Epithelial cell of proximal tubule (primary cell): ENCODE results near the gene CSNK1G3. TPM values are rescaled to one million over a fixed set of nuclear protein-coding genes. Genes with fewer than 3 reads are reported as not detected.
A peak's percentile ranks its signal among the peaks of the same experiment; 100 is the strongest.

Experiments used
- DNase-seq: peaks from one replicate; pipeline ENCODE4 v3.0.0-alpha.2; 2011; ENCODE audit warnings: low read depth
- H3K4me3 ChIP-seq: 2 replicates; pipeline ENCODE4 v1.5.1; 2011; ENCODE audit warnings: low read depth, mild to moderate bottlenecking, low read length
- total RNA-seq: library from RNA; depleted of rRNA; stranded (reverse); fragments of >200 nt; gene quantifications from 2 replicates; pipeline ENCODE4 v1.2.3, GENCODE V29; 2015
- TF ChIP-seq, protein P1 (sequence below): conservative IDR thresholded peaks from 2 replicates; pipeline ENCODE4 v1.5.1; 2012; ENCODE audit warnings: low read depth, mild to moderate bottlenecking, low read length

CSNK1G3 gene
- total RNA-seq, 1 donor from 2014 or later, result 25.5 TPM

DNA sequence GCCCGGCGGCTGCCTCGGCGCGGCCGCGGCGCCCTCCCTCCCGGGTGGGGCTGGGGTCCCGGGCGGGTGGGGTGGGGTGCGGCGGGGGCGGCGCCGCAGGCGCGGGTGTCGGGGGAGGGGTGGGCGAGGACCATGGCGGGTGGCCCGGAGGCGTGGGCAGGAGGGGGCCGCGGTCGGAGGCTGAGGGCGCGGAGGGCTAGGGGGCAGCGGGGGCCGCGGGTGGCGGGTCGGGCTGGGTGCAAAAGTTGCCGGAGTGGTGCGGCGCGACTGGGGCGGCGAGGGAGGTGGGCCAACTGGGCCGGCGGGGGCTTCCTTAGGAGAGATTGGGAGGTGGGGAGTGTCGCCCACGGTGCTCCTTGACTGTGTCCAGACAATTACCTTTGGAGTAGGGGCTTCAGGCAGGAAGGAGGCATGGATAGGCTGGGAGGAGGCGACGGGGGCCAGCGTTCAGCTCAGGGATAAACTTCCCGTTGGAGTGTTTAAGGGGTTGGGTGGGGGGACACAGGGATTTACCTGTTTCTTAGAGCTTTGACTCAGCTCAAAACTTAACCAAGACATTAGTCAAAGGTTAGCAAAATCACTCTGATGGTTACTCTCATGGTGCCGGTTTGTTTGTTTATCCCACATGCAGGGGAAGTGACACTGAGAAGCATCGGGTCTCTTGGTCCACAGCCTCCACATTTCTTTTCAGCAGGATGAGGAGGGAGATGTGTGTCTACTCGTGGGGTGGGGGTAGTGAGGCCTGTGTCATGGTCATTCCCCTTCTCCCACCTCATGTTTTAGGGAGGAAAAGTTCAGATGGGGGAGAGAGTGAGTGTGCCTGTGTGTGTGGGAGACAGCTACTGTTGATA lies 859 bp downstream of the CSNK1G3 start:
- TF ChIP-seq, protein P1, sequence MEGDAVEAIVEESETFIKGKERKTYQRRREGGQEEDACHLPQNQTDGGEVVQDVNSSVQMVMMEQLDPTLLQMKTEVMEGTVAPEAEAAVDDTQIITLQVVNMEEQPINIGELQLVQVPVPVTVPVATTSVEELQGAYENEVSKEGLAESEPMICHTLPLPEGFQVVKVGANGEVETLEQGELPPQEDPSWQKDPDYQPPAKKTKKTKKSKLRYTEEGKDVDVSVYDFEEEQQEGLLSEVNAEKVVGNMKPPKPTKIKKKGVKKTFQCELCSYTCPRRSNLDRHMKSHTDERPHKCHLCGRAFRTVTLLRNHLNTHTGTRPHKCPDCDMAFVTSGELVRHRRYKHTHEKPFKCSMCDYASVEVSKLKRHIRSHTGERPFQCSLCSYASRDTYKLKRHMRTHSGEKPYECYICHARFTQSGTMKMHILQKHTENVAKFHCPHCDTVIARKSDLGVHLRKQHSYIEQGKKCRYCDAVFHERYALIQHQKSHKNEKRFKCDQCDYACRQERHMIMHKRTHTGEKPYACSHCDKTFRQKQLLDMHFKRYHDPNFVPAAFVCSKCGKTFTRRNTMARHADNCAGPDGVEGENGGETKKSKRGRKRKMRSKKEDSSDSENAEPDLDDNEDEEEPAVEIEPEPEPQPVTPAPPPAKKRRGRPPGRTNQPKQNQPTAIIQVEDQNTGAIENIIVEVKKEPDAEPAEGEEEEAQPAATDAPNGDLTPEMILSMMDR, result no peak
- no peak for DNase-seq
- peak overlapping the region; percentile 80 for H3K4me3 ChIP-seq

DNA sequence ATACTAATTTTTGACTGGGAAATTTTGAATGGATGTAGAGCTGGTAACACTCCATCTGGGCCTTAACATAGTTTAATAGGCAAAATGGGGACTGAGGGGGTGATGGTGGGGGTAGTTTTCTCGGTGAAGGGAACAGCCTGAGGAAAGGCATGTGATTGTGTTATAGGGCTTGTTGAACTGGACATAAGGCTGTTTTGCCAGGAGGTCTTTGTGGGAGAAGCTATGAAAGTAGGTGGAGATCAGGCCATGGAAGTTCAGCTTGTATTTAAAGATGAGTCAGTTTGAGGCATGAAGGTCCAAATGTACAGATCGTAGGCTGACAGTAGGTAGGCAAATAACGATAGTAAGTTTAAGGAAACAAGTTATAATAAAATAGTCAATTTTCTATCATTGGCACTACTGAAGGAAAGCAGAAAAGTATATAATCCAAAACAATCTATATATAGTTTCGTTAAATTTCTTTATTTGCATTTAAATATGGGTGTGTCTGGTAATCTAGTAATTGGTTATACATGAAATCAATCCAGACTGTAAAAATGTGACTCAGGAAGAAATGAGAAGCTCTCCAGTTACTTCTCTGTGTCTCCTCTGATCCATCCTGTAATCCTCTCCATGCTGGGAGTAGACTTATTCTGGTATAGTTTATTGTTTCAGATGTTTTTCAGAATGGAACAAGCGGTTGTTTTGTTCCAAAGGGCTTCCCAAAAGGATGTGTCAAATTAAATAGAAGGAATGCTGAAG lies 2.8 kb downstream of the CSNK1G3 start:
- TF ChIP-seq, protein P1, result no peak
- DNase-seq, result no peak
- H3K4me3 ChIP-seq, result no peak overlapping the region

DNA sequence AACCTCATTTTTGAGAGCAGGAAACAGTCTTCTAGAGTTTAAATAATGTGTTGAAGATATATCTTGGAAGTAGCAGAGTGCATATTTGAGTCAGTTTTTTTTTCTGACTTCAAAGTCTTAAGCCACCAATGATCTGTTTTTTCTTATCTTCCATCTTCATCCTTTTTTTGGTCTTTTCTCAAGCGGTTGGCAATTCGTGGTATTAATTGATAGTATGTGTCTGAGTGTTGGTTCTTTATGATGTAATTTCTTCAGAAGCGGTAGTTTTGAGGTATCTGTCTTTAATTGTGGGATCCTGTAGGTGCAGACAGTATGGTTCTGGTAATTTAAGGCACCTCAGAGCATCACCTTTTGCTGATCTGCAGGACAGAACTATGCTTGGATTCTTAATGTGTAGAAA lies 3.9 kb downstream of the CSNK1G3 start:
- H3K4me3 ChIP-seq, result no peak overlapping the region
- DNase-seq, result no peak
- TF ChIP-seq, protein P1, result no peak

DNA sequence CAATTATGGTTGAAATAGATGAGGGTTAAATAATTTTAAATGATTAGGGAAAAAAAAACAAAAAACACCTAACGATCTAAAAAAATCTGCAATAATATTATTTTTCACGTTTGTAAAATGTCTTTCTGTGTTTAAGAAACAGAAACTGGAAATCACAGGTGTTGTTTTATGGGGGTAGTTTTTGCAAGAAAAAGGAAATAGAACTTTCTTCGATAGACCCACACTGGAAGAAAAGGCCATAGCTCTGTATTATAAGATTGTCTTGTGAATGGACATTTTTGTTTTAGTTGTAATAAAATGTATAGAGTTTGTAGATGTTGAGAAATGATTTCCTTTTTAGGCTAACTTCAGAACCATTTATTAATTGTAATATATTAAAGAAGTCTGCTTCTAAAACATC lies 5.5 kb downstream of the CSNK1G3 start:
- TF ChIP-seq, protein P1, result no peak
- no peak for DNase-seq
- no peak overlapping the region for H3K4me3 ChIP-seq

DNA sequence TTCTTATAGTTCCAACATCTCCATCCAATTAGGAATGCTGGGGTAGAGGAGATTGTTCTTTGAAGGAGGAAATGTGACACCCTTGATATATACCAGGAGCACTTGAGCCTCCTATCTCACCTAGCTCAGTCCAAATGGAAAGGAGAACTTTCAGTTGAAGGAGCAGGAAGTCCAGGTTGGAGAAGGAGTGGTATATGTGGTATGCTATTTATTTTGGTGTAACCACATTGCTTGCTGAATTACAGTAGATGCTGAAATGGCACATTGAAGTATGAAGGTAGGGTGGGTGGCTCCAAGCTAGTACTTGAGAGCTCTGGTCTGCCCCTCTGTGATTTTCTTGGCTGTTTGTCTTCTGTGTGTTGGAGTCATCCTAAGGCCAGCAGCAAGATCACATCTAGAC lies 6.1 kb downstream of the CSNK1G3 start:
- TF ChIP-seq, protein P1, result no peak
- no peak overlapping the region for H3K4me3 ChIP-seq
- no peak for DNase-seq

DNA sequence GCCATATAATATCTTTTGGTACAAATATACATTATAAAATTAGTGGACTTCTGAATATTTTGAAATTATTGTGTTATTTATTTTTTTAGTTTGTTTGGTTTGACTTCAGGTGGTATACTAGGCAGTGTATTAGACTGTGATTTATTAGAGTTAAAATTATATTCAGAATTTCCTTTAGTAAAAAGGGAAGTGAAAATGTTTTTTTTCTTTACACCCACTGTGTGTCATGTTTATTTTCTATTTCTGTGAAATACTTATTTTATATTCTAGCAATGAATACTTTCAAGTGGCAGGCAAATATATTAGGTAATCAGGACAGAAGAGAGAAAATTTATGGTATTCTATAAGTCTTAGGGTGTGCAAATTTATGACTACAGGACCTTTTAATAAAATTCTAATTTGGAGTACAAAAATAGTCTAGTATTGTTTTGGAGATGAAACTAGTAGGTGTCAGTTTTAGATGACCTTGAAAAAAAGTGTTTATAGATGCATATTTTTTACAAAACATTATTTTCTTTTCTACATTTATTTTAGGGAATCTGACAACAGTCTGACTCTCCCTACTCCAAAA lies 8.8 kb downstream of the CSNK1G3 start:
- DNase-seq, result no peak
- H3K4me3 ChIP-seq, result no peak overlapping the region
- TF ChIP-seq, protein P1, result no peak
